Measurements from ENCODE around the gene MXI1. TPM values are rescaled to one million over a fixed set of nuclear protein-coding genes. Genes with fewer than 3 reads are reported as not detected.

The MXI1 gene
- total RNA-seq, 4 donors from 2014 or later = 32.3 to 40.0 (median 36.4) TPM

DNA sequence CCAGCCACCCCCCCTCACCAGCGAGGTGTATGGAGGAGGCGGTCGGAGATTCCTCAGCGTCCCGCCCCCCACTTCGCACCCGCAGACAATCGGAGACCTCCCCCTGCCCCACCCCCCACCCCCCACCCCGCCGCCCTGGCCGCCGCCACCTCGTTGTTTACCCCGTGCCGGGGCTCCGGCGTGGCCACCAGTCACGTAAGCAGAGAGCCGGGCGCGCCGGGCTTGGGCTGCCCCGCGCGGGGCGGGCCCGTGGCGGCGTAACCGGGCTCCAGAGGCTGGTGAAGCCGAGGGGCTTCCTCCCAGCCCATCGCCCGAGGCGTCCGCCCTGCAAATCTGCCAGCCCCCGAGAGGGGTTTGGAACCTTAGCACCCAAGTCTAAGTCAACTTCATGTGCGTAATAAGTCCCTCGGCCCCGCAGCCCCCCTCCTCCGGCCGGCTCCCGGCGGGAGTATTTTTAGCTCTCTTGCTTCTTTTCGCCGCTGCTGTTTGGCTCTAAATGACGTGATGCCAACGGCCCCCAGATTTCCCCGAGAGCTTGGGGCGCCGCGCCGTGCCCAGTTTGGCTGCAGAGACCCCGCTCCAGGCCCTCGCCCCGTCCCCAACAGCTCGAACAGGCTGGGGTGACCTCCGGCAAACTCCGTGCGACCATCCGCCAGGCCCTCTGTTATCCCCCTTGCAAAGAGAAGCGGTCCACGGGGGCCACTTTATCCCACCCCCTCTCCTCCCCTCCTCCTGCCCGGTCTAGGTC, 2.7 kb downstream of the MXI1 start:
- no peak for DNase-seq (ENCODE audit: low spot score)
- no peak for ATAC-seq (ENCODE audit: low FRiP score)
- TF ChIP-seq, protein P1, sequence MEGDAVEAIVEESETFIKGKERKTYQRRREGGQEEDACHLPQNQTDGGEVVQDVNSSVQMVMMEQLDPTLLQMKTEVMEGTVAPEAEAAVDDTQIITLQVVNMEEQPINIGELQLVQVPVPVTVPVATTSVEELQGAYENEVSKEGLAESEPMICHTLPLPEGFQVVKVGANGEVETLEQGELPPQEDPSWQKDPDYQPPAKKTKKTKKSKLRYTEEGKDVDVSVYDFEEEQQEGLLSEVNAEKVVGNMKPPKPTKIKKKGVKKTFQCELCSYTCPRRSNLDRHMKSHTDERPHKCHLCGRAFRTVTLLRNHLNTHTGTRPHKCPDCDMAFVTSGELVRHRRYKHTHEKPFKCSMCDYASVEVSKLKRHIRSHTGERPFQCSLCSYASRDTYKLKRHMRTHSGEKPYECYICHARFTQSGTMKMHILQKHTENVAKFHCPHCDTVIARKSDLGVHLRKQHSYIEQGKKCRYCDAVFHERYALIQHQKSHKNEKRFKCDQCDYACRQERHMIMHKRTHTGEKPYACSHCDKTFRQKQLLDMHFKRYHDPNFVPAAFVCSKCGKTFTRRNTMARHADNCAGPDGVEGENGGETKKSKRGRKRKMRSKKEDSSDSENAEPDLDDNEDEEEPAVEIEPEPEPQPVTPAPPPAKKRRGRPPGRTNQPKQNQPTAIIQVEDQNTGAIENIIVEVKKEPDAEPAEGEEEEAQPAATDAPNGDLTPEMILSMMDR (IDR thresholded peaks at IDR 0.05) = no peak

DNA sequence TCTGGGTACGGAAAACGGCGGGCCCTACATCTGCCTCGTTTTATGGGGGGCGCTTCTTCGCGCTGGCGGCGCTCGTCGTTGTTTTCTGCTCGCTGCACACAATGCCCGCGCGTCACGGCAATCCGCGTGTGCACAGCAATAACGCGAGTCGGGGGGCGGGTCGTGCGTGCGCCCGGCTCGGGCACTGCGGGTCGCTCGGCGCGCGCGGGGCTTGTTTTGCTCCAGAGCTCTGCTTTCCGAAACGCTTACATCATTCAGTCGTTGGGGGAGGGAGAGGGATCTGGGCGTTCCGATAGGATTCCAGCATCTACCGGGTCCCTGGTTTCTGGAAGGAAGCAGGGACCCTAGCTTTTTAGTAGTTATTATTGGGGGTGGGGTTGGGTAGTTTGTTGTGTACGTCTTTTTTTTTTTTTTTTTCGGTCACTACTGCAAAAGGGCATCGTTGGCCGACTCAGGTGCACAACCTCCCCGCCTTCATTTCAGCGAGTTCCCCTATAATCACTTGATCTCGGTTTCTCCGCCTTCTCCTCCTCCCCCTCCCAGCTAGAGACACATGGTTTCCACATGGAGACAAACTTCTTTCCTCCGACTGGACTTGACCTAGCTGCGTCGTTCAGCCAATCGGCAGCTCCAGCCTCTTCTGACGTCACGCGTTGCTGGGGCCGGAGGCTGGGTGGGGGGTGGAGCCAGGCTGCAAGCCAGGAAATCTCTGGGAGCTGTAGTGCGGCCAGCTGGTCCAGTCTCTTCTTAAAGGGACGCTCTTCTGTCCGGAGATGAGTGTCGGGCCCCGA, 3.5 kb downstream of the MXI1 start:
- peak; percentile 91 for ATAC-seq (ENCODE audit: low FRiP score)
- TF ChIP-seq, protein P1 (IDR thresholded peaks at IDR 0.05) = no peak

DNA sequence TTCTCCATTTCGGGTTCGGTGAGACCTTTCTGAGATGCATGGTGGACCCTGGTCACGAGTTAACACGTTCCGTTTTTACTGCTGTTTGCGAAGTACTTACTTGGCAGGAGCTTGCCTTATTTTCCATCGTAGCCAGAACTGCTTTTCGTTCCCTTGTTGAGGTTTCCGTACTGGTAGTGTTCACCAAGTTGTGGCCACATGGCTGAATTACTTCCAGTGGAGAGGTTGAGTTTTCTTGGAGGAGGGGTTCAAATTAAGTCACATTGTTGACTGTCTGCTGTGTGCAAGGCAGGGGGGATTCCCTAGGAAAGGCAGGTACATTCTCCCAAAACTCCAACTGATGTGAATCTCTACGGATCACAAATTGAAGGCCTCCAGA, 4.0 kb downstream of the MXI1 start:
- TF ChIP-seq, protein P1 (IDR thresholded peaks at IDR 0.05) = no peak
- ATAC-seq (ENCODE audit: low FRiP score) (peak; percentile 2), DNase-seq (ENCODE audit: low spot score) (no peak)

More for the DNA sequence above, 3.5 kb downstream of the MXI1 start:
- DNase-seq (ENCODE audit: low spot score) = peak; percentile 89

DNA sequence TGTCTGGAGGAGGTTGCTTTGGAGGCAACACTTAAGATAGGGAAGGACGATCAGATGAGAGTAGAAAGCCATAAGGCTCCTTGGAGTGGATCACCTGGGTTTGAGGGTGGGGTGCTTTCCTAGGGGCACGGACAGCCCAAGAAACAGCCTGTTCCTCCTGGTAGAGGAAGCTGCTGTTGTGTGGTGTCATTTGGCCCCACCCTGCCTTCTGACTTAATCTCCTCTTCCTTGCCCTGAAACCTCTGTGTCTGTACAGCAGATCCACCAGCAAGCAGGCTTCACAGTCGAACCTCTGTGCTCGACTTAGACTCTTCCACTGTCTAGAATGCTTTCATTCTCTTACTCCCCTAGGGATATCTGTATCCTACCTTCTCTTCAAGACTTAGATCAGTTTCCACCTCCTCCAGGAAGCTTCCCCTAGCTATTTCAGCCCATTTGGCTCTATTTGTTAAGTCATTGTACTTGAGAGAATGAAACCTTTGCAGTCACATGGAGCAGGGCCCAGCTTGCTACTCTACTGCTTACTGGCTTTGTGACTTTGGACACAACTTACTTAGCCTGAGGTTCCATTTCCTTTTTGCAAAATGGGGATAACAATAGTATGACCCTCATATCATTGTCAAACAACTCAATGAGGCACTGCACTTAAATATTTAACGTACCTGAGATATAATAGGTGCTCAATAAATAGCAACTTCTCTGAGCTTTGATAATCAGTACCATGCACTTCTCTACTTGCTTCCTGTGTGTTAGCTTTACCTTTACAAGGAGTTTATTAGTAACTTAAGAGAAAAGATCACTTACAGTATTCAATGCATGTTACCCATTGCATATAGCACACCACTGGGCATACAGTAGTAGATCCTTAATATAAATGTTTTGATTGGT, 5.0 kb downstream of the MXI1 start:
- TF ChIP-seq, protein P1 (IDR thresholded peaks at IDR 0.05) = no peak
- DNase-seq (ENCODE audit: low spot score) = no peak
- ATAC-seq (ENCODE audit: low FRiP score) = no peak

DNA sequence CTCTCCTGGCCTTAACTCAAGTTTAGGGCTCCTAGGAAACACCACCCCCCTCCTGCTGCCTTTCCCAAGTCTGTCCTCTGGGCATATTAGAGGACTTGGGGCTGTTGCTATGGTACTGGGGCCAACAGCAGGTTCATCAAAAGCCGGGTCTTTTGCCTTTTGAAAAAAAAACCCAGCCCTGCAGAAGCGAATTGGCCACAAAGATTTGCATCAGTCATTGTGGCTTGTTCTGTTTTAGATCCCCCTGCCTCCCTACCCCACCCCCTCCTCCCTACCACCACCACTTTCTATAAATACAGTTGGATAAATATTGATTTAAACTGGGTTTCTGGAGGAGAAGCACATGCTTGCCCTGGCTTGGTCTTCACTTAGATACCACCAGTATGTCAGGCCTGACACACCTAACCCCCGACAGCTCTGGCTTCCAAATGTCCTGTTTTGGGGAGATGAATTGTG, 7.0 kb downstream of the MXI1 start:
- ATAC-seq (ENCODE audit: low FRiP score) = no peak
- TF ChIP-seq, protein P1 (IDR thresholded peaks at IDR 0.05) = no peak
- DNase-seq (ENCODE audit: low spot score) = no peak

DNA sequence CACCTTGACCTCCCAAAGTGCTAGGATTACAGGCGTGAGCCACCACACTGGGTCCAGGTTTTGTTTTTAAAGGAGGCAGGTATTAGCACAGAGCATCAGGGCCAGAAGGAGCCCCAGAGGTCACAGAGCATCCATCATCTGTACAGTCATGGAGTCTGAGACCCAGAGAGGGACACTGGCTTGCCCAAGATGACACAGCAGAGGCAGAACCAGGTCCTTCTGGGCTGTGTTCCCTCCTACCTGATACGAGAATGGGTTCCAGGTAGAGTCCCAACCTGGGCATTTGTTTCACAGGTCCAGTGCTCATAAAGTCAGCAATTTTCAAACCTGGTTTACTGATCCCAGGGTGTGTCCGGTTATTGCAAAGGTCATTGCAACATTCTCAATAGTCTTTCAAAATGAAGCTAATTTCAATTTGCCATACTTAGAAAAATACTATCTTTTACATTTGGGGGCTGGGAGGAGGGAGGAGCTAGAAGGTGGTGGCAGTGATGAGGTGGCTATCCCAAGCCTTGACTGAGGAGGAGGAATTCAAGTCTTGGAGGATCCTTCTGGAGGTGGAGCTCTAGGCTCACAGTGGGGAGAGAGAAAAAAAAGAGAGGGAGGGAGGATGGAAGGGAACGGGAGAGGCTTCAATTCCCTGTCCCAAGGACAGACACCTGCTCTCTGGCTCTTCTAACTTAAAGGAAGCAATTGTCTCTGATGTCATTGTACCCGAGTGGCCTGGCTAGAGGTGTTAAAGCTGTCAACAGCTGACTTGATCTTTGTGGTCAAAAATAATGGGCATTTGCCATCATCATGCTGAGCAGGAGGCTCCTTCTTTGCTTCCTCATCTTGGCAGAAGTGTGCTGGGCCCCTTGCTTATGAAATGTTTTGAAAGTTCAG, 8.1 kb downstream of the MXI1 start:
- ATAC-seq (ENCODE audit: low FRiP score) (no peak), DNase-seq (ENCODE audit: low spot score) (no peak)
- TF ChIP-seq, protein P1 (IDR thresholded peaks at IDR 0.05) = no peak

All from omental fat pad (tissue), 4 donors.